DOHH2 (cell line): ENCODE results near the gene KIF26B.

ENCODE experiments used
- EZH2phosphoT487 ChIP-seq: fragments of 200-600 bp; sonication (generic); IDR thresholded peaks from 2 replicates; pipeline ENCODE4 v1.6.1; 2017; ENCODE audit warnings: borderline replicate concordance, mild to moderate bottlenecking, antibody characterized with exemption, low read length, moderate library complexity, mixed read lengths
- TF ChIP-seq, protein P1 (sequence below): fragments of 200-600 bp; sonication (generic); IDR thresholded peaks from one replicate; pipeline ENCODE4 v1.5.1; 2014; ENCODE audit warnings: antibody characterized with exemption, mild to moderate bottlenecking, low read depth, low read length; ENCODE audit not compliant: poor library complexity, severe bottlenecking

DNA sequence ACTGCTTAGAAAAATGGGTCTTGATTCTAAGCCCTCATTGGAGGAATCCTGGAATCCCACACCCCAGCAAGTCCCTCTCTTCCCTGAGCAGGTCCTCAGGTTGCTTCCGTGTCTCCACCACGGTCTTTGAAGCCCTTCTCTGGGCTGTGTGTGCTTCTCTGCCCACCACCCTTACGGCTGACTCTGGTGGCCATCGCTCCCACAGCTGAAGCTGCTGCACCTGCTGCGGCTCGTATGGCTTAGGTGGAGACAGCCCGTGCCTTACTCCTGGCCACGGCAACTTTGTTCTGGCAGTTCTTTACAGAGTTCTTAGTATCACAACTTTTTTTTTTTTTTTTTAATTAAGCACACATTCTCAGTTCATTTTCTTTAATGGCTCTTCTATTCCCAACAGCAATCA is 10.9 kb upstream of the KIF26B start:
- no peak for TF ChIP-seq EZH2phosphoT487
- TF ChIP-seq, protein P1, sequence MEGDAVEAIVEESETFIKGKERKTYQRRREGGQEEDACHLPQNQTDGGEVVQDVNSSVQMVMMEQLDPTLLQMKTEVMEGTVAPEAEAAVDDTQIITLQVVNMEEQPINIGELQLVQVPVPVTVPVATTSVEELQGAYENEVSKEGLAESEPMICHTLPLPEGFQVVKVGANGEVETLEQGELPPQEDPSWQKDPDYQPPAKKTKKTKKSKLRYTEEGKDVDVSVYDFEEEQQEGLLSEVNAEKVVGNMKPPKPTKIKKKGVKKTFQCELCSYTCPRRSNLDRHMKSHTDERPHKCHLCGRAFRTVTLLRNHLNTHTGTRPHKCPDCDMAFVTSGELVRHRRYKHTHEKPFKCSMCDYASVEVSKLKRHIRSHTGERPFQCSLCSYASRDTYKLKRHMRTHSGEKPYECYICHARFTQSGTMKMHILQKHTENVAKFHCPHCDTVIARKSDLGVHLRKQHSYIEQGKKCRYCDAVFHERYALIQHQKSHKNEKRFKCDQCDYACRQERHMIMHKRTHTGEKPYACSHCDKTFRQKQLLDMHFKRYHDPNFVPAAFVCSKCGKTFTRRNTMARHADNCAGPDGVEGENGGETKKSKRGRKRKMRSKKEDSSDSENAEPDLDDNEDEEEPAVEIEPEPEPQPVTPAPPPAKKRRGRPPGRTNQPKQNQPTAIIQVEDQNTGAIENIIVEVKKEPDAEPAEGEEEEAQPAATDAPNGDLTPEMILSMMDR = no peak
